Heart left ventricle (tissue), 13 donors: ENCODE data around the gene ABTB2.

ENCODE experiments used
- CTCF ChIP-seq, 12 donors: fragments of 200-600 bp; sonication (generic) in 4 of 12; IDR thresholded peaks; one replicate each; pipeline versions ENCODE4 v1.5.0 to v1.8.0; 2018 to 2022; ENCODE audit warnings: antibody characterized with exemption in 12 of 12, mild to moderate bottlenecking in 5 of 12
- POLR2A ChIP-seq, 2 donors: fragments of 450-650 bp; IDR thresholded peaks; one replicate each; pipeline ENCODE4 v1.6.1; 2017; ENCODE audit warnings: antibody characterized with exemption in 2 of 2, mild to moderate bottlenecking in 2 of 2, moderate library complexity in 2 of 2
- donor health status: ischemic (EF 13 %, LVEDD 7.1; RV severe dilation, severe dysfunction).
- donor health status: DM: no; HTN: yes; CAD: no.
- donor health status: DM: no; HTN: no; CAD: no.
- donor health status: ischemic (EF 25% LVEDD 6.9; RV normal size, moderate dysfunction).
- donor health status: ischemic (EF 25% LVEDD 5.7; RV mildly dilated, moderate dysfunction).
- donor health status: ischemic (EF 35%, LVEDD 5.7; RV mildly dilated, moderate dysfunction).
- donor health status: nonischemic (EF 11% LVEDD 7.7; RV severe dilation, severe dysfunction).
- donor health status: DM: yes; HTN: yes; CAD: no.
- donor health status: PGD.
- donor health status: ischemic (EF 29% LVEDD 5.4; RV normal size, mild dysfunction).
- donor health status: nonischemic (EF 23%, LVEDD 6.1; RV moderate dilation, normal function).

- no peak for TF ChIP-seq CTCF (IDR thresholded peaks at IDR 0.05)
- TF ChIP-seq POLR2A (IDR thresholded peaks at IDR 0.05) = no peak
These were observed 175.9 kb downstream of the ABTB2 start for GRCh38 chr11:34181856-34182405.
